Gastroesophageal sphincter (tissue), 4 donors: ENCODE measurements around the gene C9. TPM values are rescaled to one million over a fixed set of nuclear protein-coding genes. Genes with fewer than 3 reads are reported as not detected.
A peak's percentile ranks its signal among the peaks of the same experiment; 100 is the strongest.

Experiments
- ATAC-seq: fragments of 150-250 bp; one replicate; pipeline ENCODE4 v1.9.1; 2016; ENCODE audit warnings: mild to moderate bottlenecking, moderate library complexity
- H3K27ac ChIP-seq, 4 donors: fragments of 200-600 bp; sonication (generic) in 3 of 4; 1 replicate in 3 of 4; 2 replicates in 1 of 4; pipeline ENCODE4 v1.5.1; 2016 to 2019
- H3K27me3 ChIP-seq: fragments of 200-600 bp; sonication (generic); one replicate; pipeline ENCODE4 v1.5.1; 2019
- H3K36me3 ChIP-seq, 2 donors: fragments of 200-600 bp; sonication (generic); one replicate each; pipeline ENCODE4 v1.5.1; 2019; ENCODE audit warnings: control low read depth in 1 of 2
- H3K4me1 ChIP-seq, 3 donors: fragments of 200-600 bp; sonication (generic); 1 replicate in 2 of 3; 2 replicates in 1 of 3; pipeline ENCODE4 v1.5.1; 2016 to 2019; ENCODE audit warnings: control low read depth in 2 of 3
- H3K4me3 ChIP-seq, 2 donors: fragments of 200-600 bp; sonication (generic); one replicate each; pipeline ENCODE4 v1.5.1; 2019; ENCODE audit warnings: mild to moderate bottlenecking in 1 of 2, moderate library complexity in 1 of 2
- H3K9me3 ChIP-seq, 3 donors: fragments of 200-600 bp; sonication (generic); one replicate each; pipeline ENCODE4 v1.5.1; 2017 to 2019; ENCODE audit warnings: control low read depth in 2 of 3
- EP300 ChIP-seq: sonication (generic); formaldehyde crosslinking; IDR thresholded peaks from one replicate; pipeline ENCODE4 v1.6.1; 2017; ENCODE audit warnings: antibody characterized with exemption, mild to moderate bottlenecking
- POLR2A ChIP-seq, 2 donors: fragments of 450-650 bp; IDR thresholded peaks; one replicate each; pipeline ENCODE4 v1.6.1; 2017; ENCODE audit warnings: antibody characterized with exemption in 2 of 2, mild to moderate bottlenecking in 2 of 2, moderate library complexity in 1 of 2
- POLR2AphosphoS5 ChIP-seq: sonication (generic); formaldehyde crosslinking; IDR thresholded peaks from one replicate; pipeline ENCODE4 v1.6.1; 2017; ENCODE audit warnings: antibody characterized with exemption
- WGBS, 2 donors: methylation state at CpG; one replicate each; pipeline ENCODE4 v1.1.5; 2018; ENCODE audit warnings: low coverage in 1 of 2; 5-methylcytosine and 5-hydroxymethylcytosine counted together
- total RNA-seq, 4 donors: library from RNA; depleted of rRNA; stranded (reverse); fragments of >200 nt; gene quantifications; one replicate each; pipeline ENCODE4 v1.1.0, GENCODE V29; 2016
- TF ChIP-seq, protein P1 (sequence below), 4 experiments: fragments of 200-600 bp in 2 of 4; fragments of 450-650 bp in 2 of 4; sonication (generic) in 1 of 4; IDR thresholded peaks; one replicate each; pipeline ENCODE4 v1.5.1; 2017 to 2019; ENCODE audit warnings: antibody characterized with exemption in 4 of 4, mild to moderate bottlenecking in 2 of 4, moderate library complexity in 2 of 4

Gene C9
- total RNA-seq, result not detected

DNA sequence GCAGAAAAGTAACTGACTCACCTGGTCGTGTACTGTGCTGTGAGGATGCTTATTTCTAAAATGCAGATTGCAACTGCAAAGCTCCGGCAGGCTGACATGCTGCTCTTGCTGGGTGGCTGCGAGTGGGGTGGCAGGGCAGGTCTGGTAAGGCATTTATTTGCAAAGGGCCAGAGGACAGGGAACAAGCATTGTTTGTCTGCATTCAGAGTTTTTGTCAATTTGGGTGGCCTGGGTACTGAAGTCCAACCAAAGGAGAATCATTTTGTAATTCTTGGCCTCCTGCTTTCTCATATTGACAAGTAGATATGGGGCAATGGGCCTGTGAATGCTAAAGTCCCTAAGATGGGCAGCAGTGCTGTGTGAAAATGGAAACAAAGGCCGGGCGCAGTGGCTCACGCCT is at the start of gene C9:
C9 (minus strand) TSS at position 129 of the 400 bp plus-strand sequence; CDS start at position 98, 31 bp downstream.
- Histone ChIP-seq H3K36me3 (no peaks in the 10 kb centered on the region), H3K4me1 (no peaks in the 10 kb centered on the region), H3K27ac (no peak within 1 kb of the TSS), H3K27me3 (no peaks in the 10 kb centered on the region), H3K9me3 (no peaks in the 10 kb centered on the region), H3K4me3 (no peak within 1 kb of the TSS)
- no peak for ATAC-seq
- WGBS, 2 donors, result 29 to 70% methylated on average over 1 to 5 of the region's 6 CpGs
- no peak for TF ChIP-seq EP300
- TF ChIP-seq, protein P1, sequence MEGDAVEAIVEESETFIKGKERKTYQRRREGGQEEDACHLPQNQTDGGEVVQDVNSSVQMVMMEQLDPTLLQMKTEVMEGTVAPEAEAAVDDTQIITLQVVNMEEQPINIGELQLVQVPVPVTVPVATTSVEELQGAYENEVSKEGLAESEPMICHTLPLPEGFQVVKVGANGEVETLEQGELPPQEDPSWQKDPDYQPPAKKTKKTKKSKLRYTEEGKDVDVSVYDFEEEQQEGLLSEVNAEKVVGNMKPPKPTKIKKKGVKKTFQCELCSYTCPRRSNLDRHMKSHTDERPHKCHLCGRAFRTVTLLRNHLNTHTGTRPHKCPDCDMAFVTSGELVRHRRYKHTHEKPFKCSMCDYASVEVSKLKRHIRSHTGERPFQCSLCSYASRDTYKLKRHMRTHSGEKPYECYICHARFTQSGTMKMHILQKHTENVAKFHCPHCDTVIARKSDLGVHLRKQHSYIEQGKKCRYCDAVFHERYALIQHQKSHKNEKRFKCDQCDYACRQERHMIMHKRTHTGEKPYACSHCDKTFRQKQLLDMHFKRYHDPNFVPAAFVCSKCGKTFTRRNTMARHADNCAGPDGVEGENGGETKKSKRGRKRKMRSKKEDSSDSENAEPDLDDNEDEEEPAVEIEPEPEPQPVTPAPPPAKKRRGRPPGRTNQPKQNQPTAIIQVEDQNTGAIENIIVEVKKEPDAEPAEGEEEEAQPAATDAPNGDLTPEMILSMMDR (IDR thresholded peaks at IDR 0.05), result no peak
- no peak for TF ChIP-seq POLR2AphosphoS5
- no peak for TF ChIP-seq POLR2A (IDR thresholded peaks at IDR 0.05)

DNA sequence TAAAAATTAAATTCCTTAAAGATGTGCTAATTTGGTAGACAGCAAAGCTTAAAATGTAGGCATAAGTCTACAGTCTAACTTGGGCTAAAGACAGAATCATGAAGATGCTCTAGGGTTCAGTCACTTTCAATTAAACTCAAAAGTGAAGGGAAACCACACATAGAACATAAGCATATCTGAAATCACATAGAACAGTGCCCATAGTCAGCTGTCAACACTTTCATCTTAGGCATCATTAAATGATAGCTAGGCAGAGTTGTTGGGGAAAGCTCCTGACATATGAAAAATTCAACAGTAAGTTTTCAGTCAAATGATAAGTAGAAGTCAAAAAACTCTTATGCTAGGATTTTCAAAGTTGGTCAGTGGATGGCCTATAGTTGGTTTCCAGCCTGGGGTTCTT is 49.5 kb upstream of the C9 start:
- H3K9me3 ChIP-seq, result no peaks in the 10 kb centered on the region
- H3K36me3 ChIP-seq, result peaks cover 0 to 9% of the 10 kb centered on the region in 2 donors
- no peak overlapping the region for H3K27ac ChIP-seq
- ATAC-seq, result no peak
- no peak for TF ChIP-seq POLR2A (IDR thresholded peaks at IDR 0.05)
- TF ChIP-seq EP300, result no peak
- TF ChIP-seq, protein P1 (IDR thresholded peaks at IDR 0.05), result no peak
- no peak for TF ChIP-seq POLR2AphosphoS5
- H3K4me1 ChIP-seq, result peaks cover 20 to 97% (median 26%) of the 10 kb centered on the region in 3 donors
- H3K27me3 ChIP-seq, result no peaks in the 10 kb centered on the region
- H3K4me3 ChIP-seq, result no peak overlapping the region

DNA sequence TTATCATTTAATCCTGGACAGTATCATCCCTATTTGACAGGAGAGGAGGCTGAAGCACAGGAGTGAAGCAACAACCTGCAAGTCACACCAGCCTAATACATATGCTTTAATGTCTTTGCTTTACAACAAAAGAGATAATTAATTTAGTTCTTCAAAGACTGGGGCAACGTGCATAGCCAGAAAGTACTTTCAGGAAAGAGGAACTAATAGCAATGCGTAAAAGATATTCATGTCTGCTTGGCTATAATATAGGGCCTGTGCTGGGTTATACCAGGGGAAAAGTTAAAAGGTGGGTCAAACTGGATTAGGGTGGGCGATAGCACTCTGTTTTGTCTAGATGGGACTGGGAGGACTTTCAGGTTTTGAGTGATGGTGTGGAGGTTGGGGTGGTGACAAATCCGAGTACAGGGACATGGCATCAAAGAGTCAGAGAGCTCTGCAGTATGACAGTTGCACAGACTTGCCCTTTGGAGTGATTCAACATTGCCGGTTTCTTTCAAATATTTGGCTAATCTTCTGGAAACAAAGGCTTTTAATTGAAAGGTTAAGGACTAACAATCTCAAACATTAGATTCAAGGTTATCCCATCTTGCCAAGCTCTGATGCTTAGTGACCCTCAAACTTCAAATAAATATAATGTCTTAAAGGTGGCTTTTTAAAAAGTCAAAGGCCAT is 48.6 kb upstream of the C9 start:
- H3K4me1 ChIP-seq, result peaks cover 20 to 97% (median 32%) of the 10 kb centered on the region in 3 donors
- no peak overlapping the region for H3K4me3 ChIP-seq
- no peak for ATAC-seq
- H3K27ac ChIP-seq, result peak overlapping the region; percentile 2 to 59 (median 36)
- H3K9me3 ChIP-seq, result no peaks in the 10 kb centered on the region
- H3K27me3 ChIP-seq, result no peaks in the 10 kb centered on the region
- TF ChIP-seq POLR2AphosphoS5 (peak; percentile 18), POLR2A (IDR thresholded peaks at IDR 0.05) (no peak), EP300 (no peak)
- TF ChIP-seq, protein P1 (IDR thresholded peaks at IDR 0.05), result no peak
- H3K36me3 ChIP-seq, result peaks cover 0 to 9% of the 10 kb centered on the region in 2 donors
- 19 to 41% methylated on average over 5 of the region's 5 CpGs for WGBS, 2 donors

DNA sequence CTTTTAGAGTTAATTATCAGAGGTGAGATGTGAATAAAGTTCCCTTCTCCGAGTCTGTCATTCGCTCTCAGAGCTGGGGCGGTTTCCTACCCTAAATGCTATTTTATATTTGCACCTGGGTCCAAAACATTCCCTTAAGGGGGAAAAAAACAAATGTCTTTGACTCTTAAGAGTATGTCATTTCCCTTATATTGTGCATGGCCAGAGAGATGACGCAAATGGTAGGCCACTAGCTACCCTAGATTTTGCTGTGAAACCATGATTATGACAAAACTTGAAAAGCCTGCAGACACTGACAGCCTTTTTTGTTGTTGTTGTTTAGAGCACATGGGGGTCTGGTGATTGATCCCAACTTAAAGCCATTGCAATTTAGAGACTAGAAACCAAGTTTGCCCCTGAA is 47.7 kb upstream of the C9 start:
- 94 to 97% methylated on average over 4 of the region's 4 CpGs for WGBS, 2 donors
- Histone ChIP-seq H3K4me3 (no peak overlapping the region), H3K27me3 (no peaks in the 10 kb centered on the region), H3K4me1 (peaks cover 20 to 97% (median 32%) of the 10 kb centered on the region in 3 donors), H3K9me3 (no peaks in the 10 kb centered on the region), H3K27ac (peak overlapping the region in 3 of 4 donors; percentile 28 to 59 (median 44)), H3K36me3 (peaks cover 0 to 1% of the 10 kb centered on the region in 2 donors)
- ATAC-seq, result no peak
- TF ChIP-seq POLR2A (IDR thresholded peaks at IDR 0.05), result no peak
- TF ChIP-seq, protein P1 (IDR thresholded peaks at IDR 0.05), result no peak

DNA sequence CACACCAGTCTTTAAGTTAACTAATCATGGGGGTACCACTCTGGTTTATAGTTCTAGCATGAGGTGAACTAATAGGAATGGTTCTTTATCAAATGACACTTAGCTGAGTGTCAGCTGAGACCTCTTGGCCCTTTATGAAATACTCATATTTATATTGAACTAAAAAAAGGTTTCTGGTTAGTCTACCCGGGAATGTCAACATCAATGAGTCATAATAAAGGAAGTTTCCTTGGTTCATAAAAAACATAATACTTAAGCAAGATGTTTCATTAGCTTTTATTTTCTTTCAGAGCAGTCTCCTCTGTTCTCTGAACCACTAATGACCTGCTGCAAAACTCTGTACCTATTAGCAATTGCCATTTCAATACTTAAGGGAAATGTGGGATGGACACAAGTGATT is 46.8 kb upstream of the C9 start:
- ATAC-seq, result peak; percentile 67
- Histone ChIP-seq H3K36me3 (no peaks in the 10 kb centered on the region), H3K9me3 (no peaks in the 10 kb centered on the region), H3K4me1 (peaks cover 20 to 98% (median 32%) of the 10 kb centered on the region in 3 donors), H3K27me3 (no peaks in the 10 kb centered on the region), H3K27ac (peak overlapping the region; percentile 32 to 59 (median 39)), H3K4me3 (no peak overlapping the region)
- WGBS, 2 donors, result 0 to 10% methylated on average over 1 of the region's 1 CpG
- TF ChIP-seq POLR2AphosphoS5, result peak; percentile 73
- TF ChIP-seq, protein P1 (IDR thresholded peaks at IDR 0.05), result no peak
- TF ChIP-seq POLR2A (IDR thresholded peaks at IDR 0.05), result no peak
